ENCODE data around the gene DENND5A. TPM values are rescaled to one million over a fixed set of nuclear protein-coding genes. Genes with fewer than 3 reads are reported as not detected.

Gene DENND5A
- total and polyA plus RNA-seq, 2 of the 8 experiments (the other 6 are each of a cell fraction or from before 2014, with no cell fraction given), result 65.7 to 139 TPM

DNA sequence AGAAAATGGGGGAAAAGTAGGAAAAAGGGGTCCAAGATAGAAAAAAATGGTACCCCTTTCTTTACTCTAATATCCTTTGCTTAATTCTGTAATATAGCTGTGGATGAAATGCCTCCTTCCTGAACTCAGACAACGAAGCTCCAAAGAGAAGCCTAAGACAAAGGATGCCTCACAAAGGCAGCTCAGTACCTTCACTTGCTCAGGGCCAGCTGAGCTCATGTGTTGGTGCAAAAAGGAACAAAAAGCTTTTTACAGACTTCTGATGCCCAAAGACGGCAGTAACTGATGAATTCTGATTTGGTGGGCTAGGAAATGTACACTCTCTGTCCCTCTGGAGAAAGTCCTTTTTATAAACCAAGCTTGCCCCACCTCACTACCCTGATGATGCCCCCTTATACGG is 77.5 kb downstream of the DENND5A start (continued):
- TF ChIP-seq, protein P1, sequence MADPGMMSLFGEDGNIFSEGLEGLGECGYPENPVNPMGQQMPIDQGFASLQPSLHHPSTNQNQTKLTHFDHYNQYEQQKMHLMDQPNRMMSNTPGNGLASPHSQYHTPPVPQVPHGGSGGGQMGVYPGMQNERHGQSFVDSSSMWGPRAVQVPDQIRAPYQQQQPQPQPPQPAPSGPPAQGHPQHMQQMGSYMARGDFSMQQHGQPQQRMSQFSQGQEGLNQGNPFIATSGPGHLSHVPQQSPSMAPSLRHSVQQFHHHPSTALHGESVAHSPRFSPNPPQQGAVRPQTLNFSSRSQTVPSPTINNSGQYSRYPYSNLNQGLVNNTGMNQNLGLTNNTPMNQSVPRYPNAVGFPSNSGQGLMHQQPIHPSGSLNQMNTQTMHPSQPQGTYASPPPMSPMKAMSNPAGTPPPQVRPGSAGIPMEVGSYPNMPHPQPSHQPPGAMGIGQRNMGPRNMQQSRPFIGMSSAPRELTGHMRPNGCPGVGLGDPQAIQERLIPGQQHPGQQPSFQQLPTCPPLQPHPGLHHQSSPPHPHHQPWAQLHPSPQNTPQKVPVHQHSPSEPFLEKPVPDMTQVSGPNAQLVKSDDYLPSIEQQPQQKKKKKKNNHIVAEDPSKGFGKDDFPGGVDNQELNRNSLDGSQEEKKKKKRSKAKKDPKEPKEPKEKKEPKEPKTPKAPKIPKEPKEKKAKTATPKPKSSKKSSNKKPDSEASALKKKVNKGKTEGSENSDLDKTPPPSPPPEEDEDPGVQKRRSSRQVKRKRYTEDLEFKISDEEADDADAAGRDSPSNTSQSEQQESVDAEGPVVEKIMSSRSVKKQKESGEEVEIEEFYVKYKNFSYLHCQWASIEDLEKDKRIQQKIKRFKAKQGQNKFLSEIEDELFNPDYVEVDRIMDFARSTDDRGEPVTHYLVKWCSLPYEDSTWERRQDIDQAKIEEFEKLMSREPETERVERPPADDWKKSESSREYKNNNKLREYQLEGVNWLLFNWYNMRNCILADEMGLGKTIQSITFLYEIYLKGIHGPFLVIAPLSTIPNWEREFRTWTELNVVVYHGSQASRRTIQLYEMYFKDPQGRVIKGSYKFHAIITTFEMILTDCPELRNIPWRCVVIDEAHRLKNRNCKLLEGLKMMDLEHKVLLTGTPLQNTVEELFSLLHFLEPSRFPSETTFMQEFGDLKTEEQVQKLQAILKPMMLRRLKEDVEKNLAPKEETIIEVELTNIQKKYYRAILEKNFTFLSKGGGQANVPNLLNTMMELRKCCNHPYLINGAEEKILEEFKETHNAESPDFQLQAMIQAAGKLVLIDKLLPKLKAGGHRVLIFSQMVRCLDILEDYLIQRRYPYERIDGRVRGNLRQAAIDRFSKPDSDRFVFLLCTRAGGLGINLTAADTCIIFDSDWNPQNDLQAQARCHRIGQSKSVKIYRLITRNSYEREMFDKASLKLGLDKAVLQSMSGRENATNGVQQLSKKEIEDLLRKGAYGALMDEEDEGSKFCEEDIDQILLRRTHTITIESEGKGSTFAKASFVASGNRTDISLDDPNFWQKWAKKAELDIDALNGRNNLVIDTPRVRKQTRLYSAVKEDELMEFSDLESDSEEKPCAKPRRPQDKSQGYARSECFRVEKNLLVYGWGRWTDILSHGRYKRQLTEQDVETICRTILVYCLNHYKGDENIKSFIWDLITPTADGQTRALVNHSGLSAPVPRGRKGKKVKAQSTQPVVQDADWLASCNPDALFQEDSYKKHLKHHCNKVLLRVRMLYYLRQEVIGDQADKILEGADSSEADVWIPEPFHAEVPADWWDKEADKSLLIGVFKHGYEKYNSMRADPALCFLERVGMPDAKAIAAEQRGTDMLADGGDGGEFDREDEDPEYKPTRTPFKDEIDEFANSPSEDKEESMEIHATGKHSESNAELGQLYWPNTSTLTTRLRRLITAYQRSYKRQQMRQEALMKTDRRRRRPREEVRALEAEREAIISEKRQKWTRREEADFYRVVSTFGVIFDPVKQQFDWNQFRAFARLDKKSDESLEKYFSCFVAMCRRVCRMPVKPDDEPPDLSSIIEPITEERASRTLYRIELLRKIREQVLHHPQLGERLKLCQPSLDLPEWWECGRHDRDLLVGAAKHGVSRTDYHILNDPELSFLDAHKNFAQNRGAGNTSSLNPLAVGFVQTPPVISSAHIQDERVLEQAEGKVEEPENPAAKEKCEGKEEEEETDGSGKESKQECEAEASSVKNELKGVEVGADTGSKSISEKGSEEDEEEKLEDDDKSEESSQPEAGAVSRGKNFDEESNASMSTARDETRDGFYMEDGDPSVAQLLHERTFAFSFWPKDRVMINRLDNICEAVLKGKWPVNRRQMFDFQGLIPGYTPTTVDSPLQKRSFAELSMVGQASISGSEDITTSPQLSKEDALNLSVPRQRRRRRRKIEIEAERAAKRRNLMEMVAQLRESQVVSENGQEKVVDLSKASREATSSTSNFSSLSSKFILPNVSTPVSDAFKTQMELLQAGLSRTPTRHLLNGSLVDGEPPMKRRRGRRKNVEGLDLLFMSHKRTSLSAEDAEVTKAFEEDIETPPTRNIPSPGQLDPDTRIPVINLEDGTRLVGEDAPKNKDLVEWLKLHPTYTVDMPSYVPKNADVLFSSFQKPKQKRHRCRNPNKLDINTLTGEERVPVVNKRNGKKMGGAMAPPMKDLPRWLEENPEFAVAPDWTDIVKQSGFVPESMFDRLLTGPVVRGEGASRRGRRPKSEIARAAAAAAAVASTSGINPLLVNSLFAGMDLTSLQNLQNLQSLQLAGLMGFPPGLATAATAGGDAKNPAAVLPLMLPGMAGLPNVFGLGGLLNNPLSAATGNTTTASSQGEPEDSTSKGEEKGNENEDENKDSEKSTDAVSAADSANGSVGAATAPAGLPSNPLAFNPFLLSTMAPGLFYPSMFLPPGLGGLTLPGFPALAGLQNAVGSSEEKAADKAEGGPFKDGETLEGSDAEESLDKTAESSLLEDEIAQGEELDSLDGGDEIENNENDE (IDR thresholded peaks at IDR 0.05; ENCODE audit: insufficient replicate concordance, low read length), result no peak
- no peak for TF ChIP-seq RAD21 (IDR thresholded peaks at IDR 0.05 in 1 of 2, conservative IDR thresholded peaks at IDR 0.05 in 1 of 2; ENCODE audit: low read depth in 2 of 2, low read length in 2 of 2)
- no peak for TF ChIP-seq RBBP5 (IDR thresholded peaks at IDR 0.05; ENCODE audit: borderline replicate concordance, low read depth, low read length)
- TF ChIP-seq TBP (IDR thresholded peaks at IDR 0.05; ENCODE audit: low read depth, low read length), result no peak
- TF ChIP-seq SP4 (IDR thresholded peaks at IDR 0.05; ENCODE audit: low read length), result no peak

Measured in H1 (cell line).